Measurements from ENCODE around the gene MMP28. TPM values are rescaled to one million over a fixed set of nuclear protein-coding genes. Genes with fewer than 3 reads are reported as not detected.
"Not testable (repeated sequence)": the region's sequence is repeated elsewhere in the genome, so short reads cannot be mapped to it uniquely, and the experiment has no call there.

MMP28 gene
- polyA plus RNA-seq, 3 donors, result 1.7 to 3.2 (median 2.0) TPM

- no peak for DNase-seq
Measured at GRCh38 chr17:35768797-35769196, 26.6 kb downstream of the MMP28 start.

GRCh38 chr17:35766903-35767510 lies 28.4 kb downstream of the MMP28 start:
- DNase-seq, result no peak

- no peak for DNase-seq
Measured at GRCh38 chr17:35766489-35766877, 29.0 kb downstream of the MMP28 start.

- no peak for DNase-seq
Measured at GRCh38 chr17:35765756-35766488, 29.5 kb downstream of the MMP28 start.

- no peak for DNase-seq
Measured at GRCh38 chr17:35765086-35765710, 30.2 kb downstream of the MMP28 start.

GRCh38 chr17:35764123-35764991 lies 31.1 kb downstream of the MMP28 start:
- peak; percentile 90 for DNase-seq

GRCh38 chr17:35763767-35764122 lies 31.7 kb downstream of the MMP28 start:
- no peak for DNase-seq

- no peak for DNase-seq
Measured at GRCh38 chr17:35761601-35762000, 33.8 kb downstream of the MMP28 start.

- no peak for DNase-seq
Measured at GRCh38 chr17:35760587-35760986, 34.9 kb downstream of the MMP28 start, which contains the start of gene C17orf50. TSS of gene C17orf50 (plus strand) at chr17:35760887. CDS start at chr17:35760942, 55 bp downstream.

GRCh38 chr17:35757243-35757642 lies 38.2 kb downstream of the MMP28 start:
- no peak for DNase-seq

GRCh38 chr17:35752945-35753764 lies 42.3 kb downstream of the MMP28 start, which contains the start of gene GAS2L2:
TSS of gene GAS2L2 (minus strand) at chr17:35753239. CDS start at chr17:35752850, 389 bp downstream.
- no peak for DNase-seq

- DNase-seq, result no peak
Measured at GRCh38 chr17:35752471-35752870, 43.0 kb downstream of the MMP28 start.

- DNase-seq, result not testable (repeated sequence)
Measured at GRCh38 chr17:35751541-35751940, 43.9 kb downstream of the MMP28 start.

GRCh38 chr17:35750526-35751395 lies 44.7 kb downstream of the MMP28 start:
- DNase-seq, result no peak

- no peak for DNase-seq
Measured at GRCh38 chr17:35749560-35750412, 45.7 kb downstream of the MMP28 start.

GRCh38 chr17:35748979-35749378 lies 46.5 kb downstream of the MMP28 start:
- no peak for DNase-seq

GRCh38 chr17:35748341-35748841 lies 47.0 kb downstream of the MMP28 start:
- DNase-seq, result no peak

GRCh38 chr17:35747540-35748017 lies 47.9 kb downstream of the MMP28 start:
- peak; percentile 72 for DNase-seq
